Ovary (tissue), 3 donors: Measurements from ENCODE around the gene MAP4K4.

ENCODE experiments used
- CTCF ChIP-seq, 3 donors: fragments of 450-650 bp in 2 of 3; fragments of 200-600 bp in 1 of 3; IDR thresholded peaks; one replicate each; pipeline versions ENCODE4 v1.5.1 to v1.8.0; 2016 to 2022; ENCODE audit warnings: antibody characterized with exemption in 3 of 3, mild to moderate bottlenecking in 1 of 3
- POLR2A ChIP-seq: fragments of 450-650 bp; IDR thresholded peaks from one replicate; pipeline ENCODE4 v1.6.1; 2017; ENCODE audit warnings: antibody characterized with exemption, mild to moderate bottlenecking, moderate library complexity
- donor health status: DM: no; HTN: no; CAD: no.

DNA sequence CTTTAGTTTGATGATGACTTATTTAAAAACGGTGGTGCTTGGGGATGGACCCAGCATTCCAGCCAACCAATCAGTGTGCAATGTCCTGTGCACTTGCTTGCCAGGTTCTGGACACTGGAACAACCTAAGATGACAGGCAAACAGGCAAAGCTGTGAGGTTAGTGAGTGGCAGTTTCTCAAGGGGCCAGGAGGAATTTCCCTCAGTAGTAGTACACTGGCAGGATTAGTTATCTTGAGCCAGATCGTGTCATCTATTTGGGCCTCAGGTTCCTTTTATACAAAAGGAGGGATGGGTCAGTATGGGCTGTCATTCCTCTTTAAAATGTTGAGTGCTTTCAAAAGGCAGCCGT lies 26.6 kb downstream of the MAP4K4 start:
- TF ChIP-seq CTCF (IDR thresholded peaks at IDR 0.05) (no peak), POLR2A (no peak)
